ENCODE measurements around the gene PRKAR2B. TPM values are rescaled to one million over a fixed set of nuclear protein-coding genes. Genes with fewer than 3 reads are reported as not detected.
"Not testable (repeated sequence)": the region's sequence is repeated elsewhere in the genome, so short reads cannot be mapped to it uniquely, and the experiment has no call there.

PRKAR2B gene
- total RNA-seq, 2 donors from 2014 or later = 12.4 to 65.7 TPM

- TF ChIP-seq POLR2AphosphoS5 (IDR thresholded peaks at IDR 0.05) (no peak), POLR2A (IDR thresholded peaks at IDR 0.05) (no peak), CTCF (IDR thresholded peaks at IDR 0.05) (no peak)
- no peak for DNase-seq (ENCODE audit: low spot score)
- intact Hi-C loops (cut with DNase I) = no loop called here
- H3K27me3 ChIP-seq (replicated peaks; ENCODE audit: insufficient read depth) = no peaks in the 10 kb centered on the region
- no peak overlapping the region for H3K4me3 ChIP-seq
- H3K4me1 ChIP-seq (replicated peaks) = no peaks in the 10 kb centered on the region
- H3K36me3 ChIP-seq = no peaks in the 10 kb centered on the region
- 21% methylated on average over 2 of the region's 2 CpGs for WGBS
- no peaks in the 10 kb centered on the region for H3K9me3 ChIP-seq
- no peak overlapping the region for H3K27ac ChIP-seq
Measured at GRCh38 chr7:107051376-107051775, 6.9 kb downstream of the PRKAR2B start.

- H3K36me3 ChIP-seq; intact Hi-C loops (cut with DNase I); H3K9me3 ChIP-seq; DNase-seq (ENCODE audit: low spot score); H3K4me3 ChIP-seq; H3K27me3 ChIP-seq (replicated peaks; ENCODE audit: insufficient read depth); H3K4me1 ChIP-seq (replicated peaks); H3K27ac ChIP-seq: not testable (repeated sequence)
- WGBS = 93% methylated on average over 1 of the region's 1 CpG
Measured at GRCh38 chr7:107054965-107055364, 10.5 kb downstream of the PRKAR2B start.

- intact Hi-C loops (cut with DNase I); H3K4me3 ChIP-seq; H3K36me3 ChIP-seq; H3K27ac ChIP-seq; H3K9me3 ChIP-seq; H3K27me3 ChIP-seq (replicated peaks; ENCODE audit: insufficient read depth); H3K4me1 ChIP-seq (replicated peaks); DNase-seq (ENCODE audit: low spot score): not testable (repeated sequence)
- WGBS = 97% methylated on average over 3 of the region's 3 CpGs
Measured at GRCh38 chr7:107056058-107056457, 11.6 kb downstream of the PRKAR2B start.

GRCh38 chr7:107056728-107057473 is 12.4 kb downstream of the PRKAR2B start:
- H3K27ac ChIP-seq = no peak overlapping the region
- intact Hi-C loops (cut with DNase I) = no loop called here
- H3K9me3 ChIP-seq = no peaks in the 10 kb centered on the region
- 86% methylated on average over 8 of the region's 8 CpGs for WGBS
- H3K4me1 ChIP-seq (replicated peaks) = no peaks in the 10 kb centered on the region
- H3K36me3 ChIP-seq = no peaks in the 10 kb centered on the region
- no peak for DNase-seq (ENCODE audit: low spot score)
- H3K27me3 ChIP-seq (replicated peaks; ENCODE audit: insufficient read depth) = no peaks in the 10 kb centered on the region
- H3K4me3 ChIP-seq = no peak overlapping the region
- TF ChIP-seq POLR2AphosphoS5 (IDR thresholded peaks at IDR 0.05) = no peak
- TF ChIP-seq CTCF (IDR thresholded peaks at IDR 0.05) = no peak
- no peak for TF ChIP-seq POLR2A (IDR thresholded peaks at IDR 0.05)

GRCh38 chr7:107057474-107057833 is 12.9 kb downstream of the PRKAR2B start:
- H3K36me3 ChIP-seq = no peaks in the 10 kb centered on the region
- no peak overlapping the region for H3K27ac ChIP-seq
- TF ChIP-seq CTCF (IDR thresholded peaks at IDR 0.05) (no peak), POLR2A (IDR thresholded peaks at IDR 0.05) (no peak), POLR2AphosphoS5 (IDR thresholded peaks at IDR 0.05) (no peak)
- H3K4me3 ChIP-seq = no peak overlapping the region
- H3K4me1 ChIP-seq (replicated peaks) = no peaks in the 10 kb centered on the region
- no peaks in the 10 kb centered on the region for H3K9me3 ChIP-seq
- no peaks in the 10 kb centered on the region for H3K27me3 ChIP-seq (replicated peaks; ENCODE audit: insufficient read depth)
- intact Hi-C loops (cut with DNase I) = no loop called here
- DNase-seq (ENCODE audit: low spot score) = no peak
- WGBS = 92% methylated on average over 3 of the region's 3 CpGs

GRCh38 chr7:107059468-107059867 is 15.0 kb downstream of the PRKAR2B start:
- TF ChIP-seq POLR2A (IDR thresholded peaks at IDR 0.05) = no peak
- no peak for TF ChIP-seq POLR2AphosphoS5 (IDR thresholded peaks at IDR 0.05)
- no peak for TF ChIP-seq CTCF (IDR thresholded peaks at IDR 0.05)
- Histone ChIP-seq H3K27me3 (replicated peaks; ENCODE audit: insufficient read depth) (no peaks in the 10 kb centered on the region), H3K4me1 (replicated peaks) (no peaks in the 10 kb centered on the region), H3K4me3 (no peak overlapping the region), H3K27ac (no peak overlapping the region), H3K36me3 (no peaks in the 10 kb centered on the region), H3K9me3 (no peaks in the 10 kb centered on the region)
- intact Hi-C loops (cut with DNase I) = no loop called here
- no peak for DNase-seq (ENCODE audit: low spot score)

All from prostate gland (tissue), 2 donors.